ENCODE measurements around the gene MORC1.

The MORC1 gene

DNA sequence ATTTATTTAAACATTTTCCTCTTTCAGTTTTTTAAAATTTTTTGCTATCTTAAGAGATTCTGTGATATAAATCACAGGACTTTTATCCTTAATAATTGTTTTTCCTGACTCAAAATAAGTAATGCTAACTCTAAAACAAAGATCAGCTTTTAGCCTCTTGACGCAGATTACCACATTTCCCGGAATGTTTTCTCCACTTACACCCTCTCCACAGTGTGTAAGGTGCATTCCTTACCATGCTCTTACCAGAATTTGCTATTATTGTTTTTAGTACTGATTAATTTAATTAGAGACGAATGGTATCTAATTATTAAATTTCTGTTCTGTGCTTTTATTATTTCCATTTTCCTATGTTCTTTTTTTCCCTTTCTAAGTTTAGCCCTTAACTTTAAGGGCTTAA is 199.1 kb downstream of the MORC1 start:
- H3K4me3 ChIP-seq (ENCODE audit: low read length) = no peak overlapping the region
- H3K36me3 ChIP-seq (ENCODE audit: control insufficient read depth, low read depth, low read length) = no peaks in the 10 kb centered on the region
- no peak overlapping the region for H3K9ac ChIP-seq (ENCODE audit: low read length)
- H3K27ac ChIP-seq (ENCODE audit: low read length) = no peak overlapping the region
- H3K27me3 ChIP-seq (ENCODE audit: control insufficient read depth, insufficient read depth, low read length) = no peaks in the 10 kb centered on the region
- H3K9me3 ChIP-seq (ENCODE audit: control insufficient read depth, low read depth, low read length) = no peaks in the 10 kb centered on the region
- H3K4me1 ChIP-seq (ENCODE audit: control insufficient read depth, low read depth, low read length) = no peaks in the 10 kb centered on the region

DNA sequence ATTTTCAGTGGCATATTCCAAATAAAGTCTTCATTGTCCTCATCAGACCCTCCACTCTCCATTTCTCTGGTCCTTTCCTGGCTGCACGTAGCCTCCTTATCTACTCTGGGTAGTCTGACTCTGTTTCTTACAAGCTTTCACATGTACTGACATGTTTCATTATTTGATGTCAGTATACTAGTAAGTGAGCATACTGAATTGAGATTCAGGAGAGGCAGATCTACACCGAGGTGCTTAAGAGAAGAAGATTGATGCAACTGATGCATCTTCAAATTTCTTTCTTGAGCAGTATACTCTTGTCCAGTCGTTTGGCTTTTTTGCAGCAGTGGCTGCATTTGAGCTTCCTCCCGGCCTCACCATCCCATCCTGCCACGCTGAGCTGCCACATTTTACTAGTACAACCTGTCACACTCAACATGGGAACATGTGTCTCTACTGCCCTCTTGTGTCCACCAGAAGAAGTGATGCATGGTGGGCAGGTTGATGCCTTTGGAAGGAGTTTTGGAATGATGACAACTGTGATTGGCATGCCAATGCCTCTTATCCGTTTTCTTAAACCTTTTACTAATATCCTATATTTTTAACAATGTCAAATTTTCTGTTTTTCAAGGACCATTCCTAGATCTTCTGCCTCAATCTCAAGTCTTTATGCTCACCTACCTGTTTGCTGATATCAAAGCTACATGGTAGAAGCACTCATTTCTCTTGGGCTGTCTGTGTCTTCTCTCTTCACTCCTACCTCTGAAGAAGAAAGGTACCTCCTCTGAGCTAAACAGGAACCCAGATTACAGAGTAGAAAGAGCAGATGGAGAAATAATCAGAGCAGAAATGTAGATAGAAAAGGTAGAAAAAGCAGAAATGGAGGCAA is 202.9 kb downstream of the MORC1 start:
- H3K4me3 ChIP-seq (ENCODE audit: low read length) = no peak overlapping the region
- no peaks in the 10 kb centered on the region for H3K4me1 ChIP-seq (ENCODE audit: control insufficient read depth, low read depth, low read length)
- H3K27ac ChIP-seq (ENCODE audit: low read length) = no peak overlapping the region
- no peaks in the 10 kb centered on the region for H3K9me3 ChIP-seq (ENCODE audit: control insufficient read depth, low read depth, low read length)
- H3K36me3 ChIP-seq (ENCODE audit: control insufficient read depth, low read depth, low read length) = no peaks in the 10 kb centered on the region
- no peaks in the 10 kb centered on the region for H3K27me3 ChIP-seq (ENCODE audit: control insufficient read depth, insufficient read depth, low read length)
- H3K9ac ChIP-seq (ENCODE audit: low read length) = no peak overlapping the region

DNA sequence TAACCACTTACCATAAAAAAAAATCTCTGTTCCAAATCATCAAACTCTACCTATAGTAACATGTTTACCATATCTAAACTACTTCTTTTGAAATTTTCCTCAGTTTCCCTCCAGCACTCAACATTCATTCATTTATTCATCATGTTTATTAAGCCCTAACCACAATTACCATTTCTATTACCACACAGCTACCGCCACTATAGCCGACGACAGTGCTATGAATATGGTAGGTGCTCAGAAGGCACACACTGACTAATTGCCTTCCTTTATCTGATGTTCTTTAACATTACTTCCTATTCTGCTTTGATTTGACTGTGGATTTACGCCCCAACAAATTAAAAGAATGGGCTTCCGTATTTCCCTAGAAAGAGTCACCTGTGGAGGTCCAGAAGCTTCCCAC is 208.1 kb downstream of the MORC1 start:
- no peak overlapping the region for H3K9ac ChIP-seq (ENCODE audit: low read length)
- no peaks in the 10 kb centered on the region for H3K36me3 ChIP-seq (ENCODE audit: control insufficient read depth, low read depth, low read length)
- no peak overlapping the region for H3K27ac ChIP-seq (ENCODE audit: low read length)
- H3K9me3 ChIP-seq (ENCODE audit: control insufficient read depth, low read depth, low read length) = no peaks in the 10 kb centered on the region
- H3K4me3 ChIP-seq (ENCODE audit: low read length) = no peak overlapping the region
- H3K4me1 ChIP-seq (ENCODE audit: control insufficient read depth, low read depth, low read length) = no peaks in the 10 kb centered on the region
- no peaks in the 10 kb centered on the region for H3K27me3 ChIP-seq (ENCODE audit: control insufficient read depth, insufficient read depth, low read length)
